Epithelial cell of esophagus (primary cell): Measurements from ENCODE around the gene HOXA9.

Source experiments
- DNase-seq: peaks from one replicate; pipeline ENCODE4 v3.0.0; 2010; ENCODE audit warnings: low read depth
- H3K4me3 ChIP-seq: 2 replicates; pipeline ENCODE4 v1.5.1; 2011; ENCODE audit warnings: mild to moderate bottlenecking, low read length, control low read depth
- TF ChIP-seq, protein P1 (sequence below): IDR thresholded peaks from 2 replicates; pipeline ENCODE4 v1.5.1; 2011; ENCODE audit warnings: low read depth, mild to moderate bottlenecking, low read length, control low read depth, inconsistent platforms; ENCODE audit not compliant: insufficient read depth; ENCODE audit errors: missing control alignments

The HOXA9 gene

DNA sequence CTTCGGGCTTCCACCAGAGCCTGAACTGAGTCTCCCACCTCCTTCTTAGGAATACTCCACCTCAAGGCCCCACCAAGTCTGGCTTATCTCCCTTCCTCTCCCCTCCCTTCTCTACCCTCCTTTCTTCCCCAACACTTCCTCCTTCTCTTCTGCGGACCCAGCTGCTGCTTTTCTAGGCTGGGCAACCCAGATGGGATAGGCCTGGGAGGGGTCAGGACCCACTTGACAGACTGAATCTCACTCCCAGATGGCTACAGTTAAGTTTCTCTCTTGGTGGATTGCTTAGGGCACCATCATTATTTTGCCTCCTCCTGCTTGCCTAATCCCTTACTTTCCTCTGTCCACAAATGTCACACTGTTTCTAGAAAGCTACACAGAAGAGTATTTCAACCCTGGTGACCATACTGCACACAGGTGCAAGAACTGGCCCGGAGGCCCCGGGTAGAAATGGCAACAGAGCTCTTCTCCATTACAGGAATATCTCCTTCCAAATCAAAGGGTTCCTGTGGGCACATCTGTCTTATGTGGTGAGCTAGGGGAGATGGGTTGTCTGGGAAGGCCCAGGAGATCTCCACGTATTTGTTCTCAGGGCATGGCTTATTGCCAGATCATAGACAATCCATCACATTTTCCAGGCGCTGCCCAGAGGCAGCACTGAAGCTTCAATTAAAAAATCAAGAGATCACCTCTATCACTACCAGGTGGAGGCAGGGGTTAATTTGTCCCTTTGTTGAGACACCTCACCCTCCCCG lies 24.8 kb upstream of the HOXA9 start:
- DNase-seq: no peak
- no peak overlapping the region for H3K4me3 ChIP-seq
- TF ChIP-seq, protein P1, sequence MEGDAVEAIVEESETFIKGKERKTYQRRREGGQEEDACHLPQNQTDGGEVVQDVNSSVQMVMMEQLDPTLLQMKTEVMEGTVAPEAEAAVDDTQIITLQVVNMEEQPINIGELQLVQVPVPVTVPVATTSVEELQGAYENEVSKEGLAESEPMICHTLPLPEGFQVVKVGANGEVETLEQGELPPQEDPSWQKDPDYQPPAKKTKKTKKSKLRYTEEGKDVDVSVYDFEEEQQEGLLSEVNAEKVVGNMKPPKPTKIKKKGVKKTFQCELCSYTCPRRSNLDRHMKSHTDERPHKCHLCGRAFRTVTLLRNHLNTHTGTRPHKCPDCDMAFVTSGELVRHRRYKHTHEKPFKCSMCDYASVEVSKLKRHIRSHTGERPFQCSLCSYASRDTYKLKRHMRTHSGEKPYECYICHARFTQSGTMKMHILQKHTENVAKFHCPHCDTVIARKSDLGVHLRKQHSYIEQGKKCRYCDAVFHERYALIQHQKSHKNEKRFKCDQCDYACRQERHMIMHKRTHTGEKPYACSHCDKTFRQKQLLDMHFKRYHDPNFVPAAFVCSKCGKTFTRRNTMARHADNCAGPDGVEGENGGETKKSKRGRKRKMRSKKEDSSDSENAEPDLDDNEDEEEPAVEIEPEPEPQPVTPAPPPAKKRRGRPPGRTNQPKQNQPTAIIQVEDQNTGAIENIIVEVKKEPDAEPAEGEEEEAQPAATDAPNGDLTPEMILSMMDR: no peak

DNA sequence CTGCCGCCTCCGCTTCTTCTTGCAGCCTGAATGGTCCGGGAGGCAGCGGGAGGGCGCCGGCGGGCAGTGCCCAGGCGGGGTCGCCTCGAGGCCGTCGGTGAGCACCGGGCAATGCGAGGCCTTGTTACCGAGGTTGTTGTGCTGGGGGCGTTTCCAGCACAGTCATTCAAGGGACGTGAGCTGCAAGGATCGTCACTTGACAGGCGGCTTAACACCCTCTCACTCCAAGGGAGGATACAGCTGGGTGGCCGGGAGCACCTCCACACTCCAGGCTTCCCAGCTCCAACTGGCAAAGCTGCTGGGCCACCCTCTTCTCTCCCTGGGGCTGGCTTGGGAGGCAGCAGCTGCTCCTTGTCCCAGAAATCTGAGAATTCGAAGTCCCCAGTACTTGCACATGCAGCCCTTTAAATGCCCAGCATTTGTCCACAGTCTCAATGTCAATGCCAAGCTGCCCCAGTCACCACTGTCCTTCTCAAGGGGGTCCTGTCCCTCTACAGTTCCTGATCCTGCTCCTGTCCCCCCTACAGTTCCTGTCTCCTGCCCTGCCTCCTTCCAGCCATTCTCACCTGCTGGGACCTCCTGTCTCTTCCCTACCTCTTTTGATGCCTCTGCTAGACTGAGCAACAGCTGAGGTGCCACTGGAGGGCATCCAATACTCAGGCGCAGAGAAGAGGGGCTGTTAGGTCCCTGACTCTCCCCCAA lies 24.1 kb upstream of the HOXA9 start:
- TF ChIP-seq, protein P1: no peak
- H3K4me3 ChIP-seq: no peak overlapping the region

DNA sequence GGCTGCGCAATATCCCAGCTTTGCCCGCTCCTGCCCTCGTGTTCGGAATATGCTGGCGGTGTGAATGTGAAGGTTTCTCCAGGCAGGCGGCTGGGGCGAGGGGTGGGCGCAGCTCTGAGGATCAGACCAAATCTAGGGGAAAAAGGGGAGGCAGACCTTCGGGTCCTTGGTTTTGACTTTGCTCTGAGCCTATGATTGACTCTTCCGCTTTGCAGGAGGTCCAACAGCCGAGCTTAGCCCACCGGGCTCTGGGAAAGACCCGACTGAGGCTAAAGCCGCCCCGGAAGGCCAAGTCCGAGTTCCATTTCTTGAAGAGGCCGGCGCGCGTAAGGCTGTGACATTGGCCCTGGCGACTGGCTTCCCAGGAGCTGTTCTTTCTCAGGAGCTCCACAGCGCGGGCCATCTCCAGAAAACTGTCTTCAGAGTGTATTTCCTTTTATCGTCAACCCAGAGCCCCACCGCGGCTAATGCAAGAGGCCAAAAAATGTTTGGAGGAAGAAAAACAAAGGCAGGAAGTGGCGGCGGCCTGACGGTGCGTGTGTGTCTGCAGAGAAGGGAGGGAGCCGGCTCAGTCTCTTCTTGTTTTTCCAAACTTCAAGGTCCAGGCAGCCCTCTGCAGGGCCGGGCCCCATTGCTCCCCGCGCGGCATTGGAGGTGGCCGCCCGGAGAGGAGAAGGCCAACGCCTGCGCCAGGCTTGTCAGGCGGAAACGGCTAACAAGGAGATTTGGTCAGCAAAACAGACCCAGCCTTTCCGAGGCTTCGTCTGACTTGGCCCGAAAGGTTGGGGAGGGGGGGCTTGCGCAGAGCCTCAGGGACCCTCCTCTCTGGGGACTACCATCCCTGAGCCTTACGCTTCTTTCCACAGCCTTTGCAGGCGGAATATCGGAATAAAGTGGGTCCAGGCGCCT lies 23.3 kb upstream of the HOXA9 start:
- TF ChIP-seq, protein P1: no peak
- no peak overlapping the region for H3K4me3 ChIP-seq
- no peak for DNase-seq

More for the DNA sequence above, 24.1 kb upstream of the HOXA9 start:
- DNase-seq: no peak

DNA sequence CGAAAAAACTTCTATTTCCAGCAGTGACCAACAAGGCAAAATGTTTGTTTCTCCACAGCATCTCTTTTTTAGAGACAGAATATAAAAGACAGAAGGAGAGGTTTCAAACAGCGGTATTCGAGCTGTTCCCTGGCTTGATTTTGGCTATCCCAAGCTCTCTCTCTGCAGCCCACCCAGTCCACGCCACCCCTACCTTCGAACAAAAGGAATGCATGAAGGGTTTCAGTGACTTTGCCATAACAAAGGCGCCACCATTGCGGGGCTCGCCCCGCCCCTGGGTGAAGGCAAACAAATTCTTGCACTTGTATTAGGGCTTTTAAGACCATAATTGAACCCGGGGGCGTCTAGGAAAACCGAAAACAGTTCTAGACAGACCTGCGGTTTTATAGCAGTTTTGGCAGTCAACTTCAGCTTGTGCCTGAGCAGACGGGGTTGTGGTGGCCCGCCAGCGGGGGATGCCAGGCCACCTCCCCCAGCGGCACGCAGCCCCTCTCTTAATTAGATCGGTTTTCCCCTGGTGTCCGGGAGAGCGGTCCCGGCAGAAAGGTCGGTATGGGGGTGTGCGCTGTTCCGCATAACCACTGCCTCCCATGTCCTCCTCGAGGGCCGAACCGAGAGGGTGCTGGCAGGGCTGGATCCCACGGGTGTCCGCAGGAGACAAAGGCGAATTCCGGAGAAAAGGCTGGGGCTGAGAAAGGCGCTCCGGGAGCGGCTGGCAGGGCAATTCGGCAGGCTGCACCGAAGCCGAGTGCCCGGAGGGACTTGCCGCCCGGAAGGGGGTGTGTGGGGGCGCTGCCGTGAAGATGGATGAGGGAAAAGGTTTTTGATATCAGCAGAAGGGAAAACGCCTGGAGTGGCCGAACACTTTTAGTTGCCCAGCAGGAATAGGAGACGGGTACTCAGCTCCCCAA lies 22.4 kb upstream of the HOXA9 start:
- no peak overlapping the region for H3K4me3 ChIP-seq
- TF ChIP-seq, protein P1: no peak
- DNase-seq: no peak

DNA sequence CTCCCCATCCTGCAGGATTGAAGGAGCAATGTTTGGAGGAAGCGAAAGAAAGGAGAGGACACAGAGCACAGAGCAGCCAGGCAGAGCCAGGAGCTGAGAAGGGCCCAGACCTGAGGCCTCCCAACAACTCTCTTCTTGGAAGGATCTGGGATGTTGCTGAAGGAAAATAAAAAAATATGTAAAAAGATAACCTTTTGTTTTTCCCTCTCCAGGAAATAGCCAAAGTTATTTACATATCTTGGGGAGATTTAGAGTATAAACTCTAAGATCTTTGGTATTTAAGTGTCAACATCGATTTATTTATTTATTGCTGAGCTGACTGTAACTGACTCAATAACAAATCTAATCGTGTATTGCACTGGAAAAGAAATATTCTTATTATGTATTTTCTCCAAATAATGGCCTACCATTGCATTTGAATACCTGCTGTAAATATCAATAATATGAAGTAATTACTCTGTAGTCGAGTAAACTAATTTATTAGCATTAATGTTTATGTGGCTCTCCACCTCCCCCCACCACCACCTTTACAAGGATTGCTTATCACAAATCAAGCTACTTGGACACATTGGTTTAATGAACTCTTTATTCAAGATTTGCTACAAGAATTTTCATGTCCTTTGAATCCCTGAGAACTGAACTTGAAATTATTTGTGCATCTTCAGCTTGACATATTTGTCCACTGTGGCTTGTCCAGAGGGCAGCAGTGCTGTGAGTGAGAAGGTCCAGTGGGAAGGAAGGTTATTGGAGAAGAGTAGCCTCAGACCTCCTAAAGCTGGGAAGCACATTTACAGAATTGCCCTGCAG lies 21.5 kb upstream of the HOXA9 start:
- TF ChIP-seq, protein P1: no peak
- DNase-seq: no peak
- H3K4me3 ChIP-seq: no peak overlapping the region
